Upper lobe of left lung (tissue), 6 donors: ENCODE results near the gene MAP6. TPM values are rescaled to one million over a fixed set of nuclear protein-coding genes. Genes with fewer than 3 reads are reported as not detected.

Experiments
- ATAC-seq, 2 donors: fragments of 200-7000 bp; cut with Tn5 transposase; one replicate each; pipeline ENCODE4 v1.9.1; 2022; ENCODE audit warnings: mild to moderate bottlenecking in 2 of 2, moderate library complexity in 2 of 2; ENCODE audit not compliant: low FRiP score in 2 of 2
- DNase-seq, 2 donors: peaks; one replicate each; pipeline ENCODE4 v3.0.0-alpha.2; 2019 to 2020
- H3K27ac ChIP-seq, 4 donors: fragments of 200-600 bp; sonication (generic); one replicate each; pipeline ENCODE4 v1.5.1; 2016 to 2019
- H3K27me3 ChIP-seq, 4 donors: fragments of 200-600 bp; sonication (generic); one replicate each; pipeline ENCODE4 v1.5.1; 2017 to 2019
- H3K36me3 ChIP-seq, 4 donors: fragments of 200-600 bp; sonication (generic); one replicate each; pipeline ENCODE4 v1.5.1; 2016 to 2019
- H3K4me1 ChIP-seq, 4 donors: fragments of 200-600 bp; sonication (generic); one replicate each; pipeline ENCODE4 v1.5.1; 2018 to 2019
- H3K4me3 ChIP-seq, 4 donors: fragments of 200-600 bp; sonication (generic); one replicate each; pipeline ENCODE4 v1.5.1; 2017 to 2019; ENCODE audit warnings: mild to moderate bottlenecking in 2 of 4, moderate library complexity in 1 of 4
- H3K9me3 ChIP-seq, 4 donors: fragments of 200-600 bp; sonication (generic); one replicate each; pipeline ENCODE4 v1.5.1; 2018 to 2019
- CTCF ChIP-seq, 6 experiments: fragments of 450-650 bp in 4 of 6; fragments of 200-600 bp in 2 of 6; sonication (generic) in 2 of 6; IDR thresholded peaks; one replicate each; pipeline ENCODE4 v1.5.1; 2016 to 2019; ENCODE audit warnings: antibody characterized with exemption in 6 of 6
- EP300 ChIP-seq, 4 donors: sonication (generic); formaldehyde crosslinking; IDR thresholded peaks; one replicate each; pipeline ENCODE4 v1.5.1; 2017; ENCODE audit warnings: antibody characterized with exemption in 4 of 4, control low read depth in 2 of 4
- POLR2A ChIP-seq, 4 donors: fragments of 450-650 bp; IDR thresholded peaks; one replicate each; pipeline ENCODE4 v1.5.1; 2016 to 2017; ENCODE audit warnings: antibody characterized with exemption in 4 of 4, mild to moderate bottlenecking in 2 of 4
- POLR2AphosphoS5 ChIP-seq, 2 donors: sonication (generic); formaldehyde crosslinking; IDR thresholded peaks; one replicate each; pipeline ENCODE4 v1.5.1; 2017; ENCODE audit warnings: antibody characterized with exemption in 2 of 2
- WGBS, 2 donors: methylation state at CpG; one replicate each; pipeline ENCODE4 v1.1.5; 2017 to 2018; 5-methylcytosine and 5-hydroxymethylcytosine counted together
- total RNA-seq, 6 donors: library from RNA; depleted of rRNA in 4 of 6; stranded (reverse); fragments of >200 nt in 4 of 6; gene quantifications; one replicate each; pipeline versions ENCODE4 v1.1.0 to v1.2.1, GENCODE V29; 2016 to 2021
- donor health status: DM: no; HTN: no; CAD: no; lungs with moderate emphysema.
- donor health status: DM: no; HTN: yes; CAD: no; lungs with severe emphysema.

The MAP6 gene
- total RNA-seq, 6 donors from 2014 or later, result 3.5 to 17.6 (median 8.9) TPM

DNA sequence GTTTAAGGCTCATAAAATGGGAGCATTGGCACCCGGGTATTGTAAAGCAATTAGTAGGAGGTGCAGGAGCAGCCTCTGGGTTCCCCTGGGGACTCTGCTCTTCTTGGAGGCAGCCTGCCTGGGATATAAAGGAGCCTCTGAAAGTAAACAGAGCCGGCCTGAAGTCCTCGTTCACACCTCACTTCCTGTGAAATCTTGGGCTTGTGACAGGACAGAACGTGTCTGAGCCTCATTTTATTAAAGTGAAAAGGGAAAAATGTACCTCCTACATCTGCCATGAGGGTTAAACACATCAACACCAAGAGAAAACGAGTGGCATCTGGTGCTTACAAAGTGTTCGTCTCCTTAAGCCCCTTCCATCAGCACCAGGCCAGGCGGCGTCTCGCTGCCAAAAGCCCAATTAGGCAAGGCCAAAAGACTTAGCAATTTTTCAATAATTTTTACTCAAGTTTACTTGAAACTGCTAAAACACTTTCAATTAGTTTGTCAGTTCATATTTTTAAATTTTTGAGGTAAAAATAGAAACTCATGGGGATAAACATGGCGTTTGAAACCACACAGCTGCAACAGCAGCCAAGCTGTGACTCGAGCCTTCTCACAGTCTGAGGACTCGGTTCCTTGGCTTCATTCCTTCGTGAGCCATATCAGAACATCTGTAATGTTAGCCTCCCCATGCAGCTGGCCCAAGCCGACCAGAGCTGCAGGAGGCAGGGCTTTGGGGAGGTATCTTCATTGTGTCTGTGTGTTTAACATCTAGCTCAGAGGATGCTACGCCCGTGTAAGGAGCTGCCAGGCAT is 33.6 kb downstream of the MAP6 start:
- no peak overlapping the region for H3K4me3 ChIP-seq
- TF ChIP-seq POLR2A (IDR thresholded peaks at IDR 0.05), result no peak
- peak in 1 of 2 donors; percentile 31 for TF ChIP-seq POLR2AphosphoS5 (IDR thresholded peaks at IDR 0.05)
- H3K4me1 ChIP-seq, result peaks cover 6 to 15% (median 12%) of the 10 kb centered on the region in 4 donors
- 59 to 63% methylated on average over 16 of the region's 16 CpGs for WGBS, 2 donors
- DNase-seq (no peak), ATAC-seq (peak in 1 of 2 donors; percentile 45)
- peak overlapping the region in 2 of 4 donors; percentile 1 to 46 for H3K27ac ChIP-seq
- no peaks in the 10 kb centered on the region for H3K27me3 ChIP-seq
- no peaks in the 10 kb centered on the region for H3K36me3 ChIP-seq
- H3K9me3 ChIP-seq, result no peaks in the 10 kb centered on the region

GRCh38 chr11:75633409-75634066 is 35.3 kb downstream of the MAP6 start:
- ATAC-seq (peak in 1 of 2 donors; percentile 42), DNase-seq (no peak)
- H3K9me3 ChIP-seq, result no peaks in the 10 kb centered on the region
- WGBS, 2 donors, result 87% methylated on average over 8 of the region's 8 CpGs
- no peak overlapping the region for H3K4me3 ChIP-seq
- H3K27me3 ChIP-seq, result no peaks in the 10 kb centered on the region
- no peak overlapping the region for H3K27ac ChIP-seq
- no peaks in the 10 kb centered on the region for H3K36me3 ChIP-seq
- no peaks in the 10 kb centered on the region for H3K4me1 ChIP-seq
- no peak for TF ChIP-seq CTCF (IDR thresholded peaks at IDR 0.05)
- no peak for TF ChIP-seq POLR2AphosphoS5 (IDR thresholded peaks at IDR 0.05)
- TF ChIP-seq POLR2A (IDR thresholded peaks at IDR 0.05), result no peak
- TF ChIP-seq EP300 (IDR thresholded peaks at IDR 0.05), result no peak

DNA sequence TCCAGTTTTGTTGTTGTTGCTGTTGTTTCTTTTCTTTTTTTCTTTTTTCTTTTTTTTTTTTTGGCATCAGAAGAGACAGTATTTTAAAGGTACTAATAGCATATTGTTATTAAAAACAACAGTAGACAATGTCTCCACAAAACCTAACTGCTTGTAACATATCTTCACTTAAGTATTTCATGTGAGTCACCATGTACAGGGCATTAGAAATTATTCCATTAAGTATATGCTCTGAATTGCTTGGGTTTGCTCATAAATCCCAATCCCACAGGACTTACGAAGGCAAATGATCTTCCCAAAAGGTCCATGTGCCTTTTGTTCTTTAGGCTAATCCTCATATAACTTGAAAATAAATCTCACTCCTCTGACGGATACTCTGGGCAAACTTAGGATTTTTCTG is 35.9 kb downstream of the MAP6 start:
- TF ChIP-seq CTCF (IDR thresholded peaks at IDR 0.05), result no peak
- TF ChIP-seq POLR2AphosphoS5 (IDR thresholded peaks at IDR 0.05), result no peak
- no peak for TF ChIP-seq EP300 (IDR thresholded peaks at IDR 0.05)
- no peak for TF ChIP-seq POLR2A (IDR thresholded peaks at IDR 0.05)
- Histone ChIP-seq H3K9me3 (no peaks in the 10 kb centered on the region), H3K36me3 (no peaks in the 10 kb centered on the region), H3K4me1 (no peaks in the 10 kb centered on the region), H3K4me3 (no peak overlapping the region), H3K27ac (no peak overlapping the region), H3K27me3 (no peaks in the 10 kb centered on the region)
- no peak for ATAC-seq
- 90 to 92% methylated on average over 2 of the region's 2 CpGs for WGBS, 2 donors
- DNase-seq, result no peak

- no peaks in the 10 kb centered on the region for H3K36me3 ChIP-seq
- no peaks in the 10 kb centered on the region for H3K4me1 ChIP-seq
- WGBS, 2 donors, result 91 to 96% methylated on average over 2 of the region's 2 CpGs
- no peak overlapping the region for H3K27ac ChIP-seq
- TF ChIP-seq POLR2AphosphoS5 (IDR thresholded peaks at IDR 0.05) (no peak), EP300 (IDR thresholded peaks at IDR 0.05) (no peak), POLR2A (IDR thresholded peaks at IDR 0.05) (no peak), CTCF (IDR thresholded peaks at IDR 0.05) (no peak)
- H3K27me3 ChIP-seq, result no peaks in the 10 kb centered on the region
- H3K4me3 ChIP-seq, result no peak overlapping the region
- DNase-seq, result no peak
- H3K9me3 ChIP-seq, result no peaks in the 10 kb centered on the region
- no peak for ATAC-seq
Measured at GRCh38 chr11:75632450-75632849, 36.4 kb downstream of the MAP6 start.

DNA sequence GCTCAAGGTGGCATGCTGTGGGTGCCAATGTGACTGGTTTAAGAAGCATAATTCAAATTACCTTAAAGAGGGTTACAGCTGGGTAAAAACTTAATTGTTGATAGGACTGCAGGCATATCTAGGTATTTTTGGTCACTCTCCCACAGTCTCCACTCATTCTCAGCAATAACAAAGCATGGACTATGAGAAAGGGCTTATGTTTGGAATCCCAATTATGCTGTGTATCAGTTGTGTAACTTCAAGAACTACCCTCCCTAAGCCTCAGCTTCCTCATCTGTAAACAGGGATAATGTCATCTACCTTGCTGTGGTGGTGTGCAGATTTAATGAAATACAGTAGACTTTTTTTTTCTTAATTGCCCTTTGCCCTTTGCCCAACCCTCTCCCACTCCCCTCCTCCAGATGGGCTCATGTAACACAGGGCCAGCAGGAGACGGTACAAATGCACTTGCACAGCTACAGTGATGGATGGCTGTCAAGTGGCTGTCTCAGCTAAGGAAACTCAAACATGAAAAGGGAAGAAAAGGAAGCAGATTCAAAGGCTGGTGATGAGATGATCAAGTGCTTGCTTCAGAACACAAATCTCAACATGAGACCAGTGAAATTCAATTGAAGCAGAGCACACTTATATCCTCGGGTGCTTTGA is 37.6 kb downstream of the MAP6 start:
- ATAC-seq (no peak), DNase-seq (no peak)
- H3K27me3 ChIP-seq, result no peaks in the 10 kb centered on the region
- no peak overlapping the region for H3K4me3 ChIP-seq
- no peak for TF ChIP-seq POLR2AphosphoS5 (IDR thresholded peaks at IDR 0.05)
- no peak for TF ChIP-seq EP300 (IDR thresholded peaks at IDR 0.05)
- no peak for TF ChIP-seq POLR2A (IDR thresholded peaks at IDR 0.05)
- no peak for TF ChIP-seq CTCF (IDR thresholded peaks at IDR 0.05)
- 48 to 56% methylated on average over 2 of the region's 2 CpGs for WGBS, 2 donors
- H3K9me3 ChIP-seq, result no peaks in the 10 kb centered on the region
- no peaks in the 10 kb centered on the region for H3K4me1 ChIP-seq
- H3K36me3 ChIP-seq, result no peaks in the 10 kb centered on the region
- H3K27ac ChIP-seq, result no peak overlapping the region
